GM19395 (cell line): ENCODE results near the gene EXD2.

Experiments
- ATAC-seq: cut with Tn5 transposase; IDR thresholded peaks from one replicate; pipeline ENCODE4 v1.9.1; 2021; ENCODE audit warnings: mild to moderate bottlenecking, moderate library complexity; ENCODE audit not compliant: unreplicated experiment

Gene EXD2

GRCh38 chr14:69247676-69248440, 56.6 kb downstream of the EXD2 start:
- no peak for ATAC-seq

GRCh38 chr14:69249603-69250002, 58.3 kb downstream of the EXD2 start:
- ATAC-seq, result no peak

- ATAC-seq, result no peak
Measured at GRCh38 chr14:69252851-69253250, 61.6 kb downstream of the EXD2 start.

- ATAC-seq, result no peak
Measured at GRCh38 chr14:69259168-69259526, 67.8 kb downstream of the EXD2 start.

GRCh38 chr14:69259527-69260189, 68.4 kb downstream of the EXD2 start, which contains the start of gene GALNT16:
Gene GALNT16, plus strand, starts transcription at chr14:69260158. Its CDS starts 133 bp downstream, at chr14:69260291.
- no peak for ATAC-seq

- ATAC-seq, result no peak
Measured at GRCh38 chr14:69260190-69260860, 69.0 kb downstream of the EXD2 start.

- ATAC-seq, result no peak
Measured at GRCh38 chr14:69260861-69261564, 69.7 kb downstream of the EXD2 start.

GRCh38 chr14:69261761-69262331, 70.5 kb downstream of the EXD2 start:
- ATAC-seq, result no peak

GRCh38 chr14:69262516-69262915, 71.2 kb downstream of the EXD2 start:
- no peak for ATAC-seq

- no peak for ATAC-seq
Measured at GRCh38 chr14:69263364-69263763, 72.1 kb downstream of the EXD2 start.

GRCh38 chr14:69263771-69264170, 72.5 kb downstream of the EXD2 start:
- no peak for ATAC-seq

GRCh38 chr14:69266572-69267345, 75.5 kb downstream of the EXD2 start:
- no peak for ATAC-seq

GRCh38 chr14:69267492-69267891, 76.2 kb downstream of the EXD2 start:
- no peak for ATAC-seq

GRCh38 chr14:69268223-69268622, 76.9 kb downstream of the EXD2 start:
- ATAC-seq, result no peak

GRCh38 chr14:69268763-69269162, 77.5 kb downstream of the EXD2 start:
- ATAC-seq, result no peak

GRCh38 chr14:69269381-69269780, 78.1 kb downstream of the EXD2 start:
- no peak for ATAC-seq

- no peak for ATAC-seq
Measured at GRCh38 chr14:69270097-69270496, 78.8 kb downstream of the EXD2 start.

GRCh38 chr14:69270795-69271708, 79.8 kb downstream of the EXD2 start:
- ATAC-seq, result no peak

GRCh38 chr14:69274321-69274720, 83.0 kb downstream of the EXD2 start:
- ATAC-seq, result no peak
